Purkinje cell (primary cell): ENCODE results near the gene ERICH6. TPM values are rescaled to one million over a fixed set of nuclear protein-coding genes. Genes with fewer than 3 reads are reported as not detected.

ENCODE experiments used
- polyA plus RNA-seq: library from polyadenylated mRNA; unstranded; fragments of >200 nt; fragmentation: Nextera tagmentation; gene quantifications from 2 replicates; pipeline ENCODE4 v1.2.1, GENCODE V29; 2014

ERICH6 gene
- 0.79 TPM in 1 of 2 replicates, not detected in the other for polyA plus RNA-seq

GRCh38 chr3:150703756-150704344, at the start of gene ERICH6:
Gene ERICH6 (minus strand): TSS chr3:150703920. CDS start chr3:150703898, 22 bp downstream.

Other genes with a start within 250 kb of the ERICH6 start
- gene SERP1, start 157.4 kb downstream of the ERICH6 start, polyA plus RNA-seq: 129 and 138 TPM in 2 replicates
- 55.2 and 72.3 TPM in 2 replicates for gene EIF2A, start 157.1 kb downstream of the ERICH6 start, polyA plus RNA-seq
- 130 and 180 TPM in 2 replicates for gene SELENOT, start 100.6 kb downstream of the ERICH6 start, polyA plus RNA-seq
- 26.8 and 29.7 TPM in 2 replicates for gene SIAH2, start 59.2 kb upstream of the ERICH6 start, polyA plus RNA-seq
- gene MINDY4B, start 201.5 kb upstream of the ERICH6 start, polyA plus RNA-seq: not detected in 2 replicates